ENCODE data around the gene NPAT.

DNA sequence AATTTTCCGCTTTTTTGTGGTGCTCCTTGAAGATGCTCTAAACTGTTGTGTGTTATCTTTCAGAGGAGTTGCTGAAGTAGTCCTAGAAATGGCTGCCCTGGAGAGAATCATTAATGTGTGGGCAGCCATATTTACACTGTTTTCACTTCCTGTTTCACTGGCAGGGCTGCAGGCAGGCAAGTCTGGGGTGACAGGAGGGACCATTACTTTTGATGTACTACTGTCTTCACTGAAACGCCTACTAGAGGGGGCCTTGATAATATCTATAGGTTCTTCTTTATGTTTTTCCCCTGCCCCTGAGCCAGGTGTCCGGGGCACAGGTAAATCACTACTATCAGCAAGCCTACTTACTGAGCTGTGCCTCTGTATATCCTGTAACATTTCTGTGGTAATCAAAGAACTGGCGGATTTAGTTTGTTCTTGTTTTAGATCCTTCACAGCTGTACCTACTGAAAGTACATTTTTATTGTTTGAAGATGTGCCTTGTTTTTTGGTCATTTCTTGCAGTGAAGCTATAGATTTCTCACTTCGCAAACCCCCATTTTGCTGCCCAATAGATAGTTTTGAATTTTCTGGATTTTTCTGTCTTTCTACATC is 61.4 kb downstream of the NPAT start:
- TF ChIP-seq, protein P1, sequence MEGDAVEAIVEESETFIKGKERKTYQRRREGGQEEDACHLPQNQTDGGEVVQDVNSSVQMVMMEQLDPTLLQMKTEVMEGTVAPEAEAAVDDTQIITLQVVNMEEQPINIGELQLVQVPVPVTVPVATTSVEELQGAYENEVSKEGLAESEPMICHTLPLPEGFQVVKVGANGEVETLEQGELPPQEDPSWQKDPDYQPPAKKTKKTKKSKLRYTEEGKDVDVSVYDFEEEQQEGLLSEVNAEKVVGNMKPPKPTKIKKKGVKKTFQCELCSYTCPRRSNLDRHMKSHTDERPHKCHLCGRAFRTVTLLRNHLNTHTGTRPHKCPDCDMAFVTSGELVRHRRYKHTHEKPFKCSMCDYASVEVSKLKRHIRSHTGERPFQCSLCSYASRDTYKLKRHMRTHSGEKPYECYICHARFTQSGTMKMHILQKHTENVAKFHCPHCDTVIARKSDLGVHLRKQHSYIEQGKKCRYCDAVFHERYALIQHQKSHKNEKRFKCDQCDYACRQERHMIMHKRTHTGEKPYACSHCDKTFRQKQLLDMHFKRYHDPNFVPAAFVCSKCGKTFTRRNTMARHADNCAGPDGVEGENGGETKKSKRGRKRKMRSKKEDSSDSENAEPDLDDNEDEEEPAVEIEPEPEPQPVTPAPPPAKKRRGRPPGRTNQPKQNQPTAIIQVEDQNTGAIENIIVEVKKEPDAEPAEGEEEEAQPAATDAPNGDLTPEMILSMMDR (CRISPR knock-in tag; IDR thresholded peaks at IDR 0.05), result no peak
- TF ChIP-seq SP4 (CRISPR knock-in tag; IDR thresholded peaks at IDR 0.05) (no peak), STAT5B (CRISPR knock-in tag; IDR thresholded peaks at IDR 0.05) (no peak), ZNF629 (CRISPR knock-in tag; conservative IDR thresholded peaks at IDR 0.05) (no peak), PCBP1 (IDR thresholded peaks at IDR 0.05; ENCODE audit: borderline replicate concordance, low read depth, low read length) (no peak), ZBTB7B (CRISPR knock-in tag; IDR thresholded peaks at IDR 0.05) (no peak), ZNF225 (CRISPR knock-in tag; IDR thresholded peaks at IDR 0.05) (no peak)

Measured in HepG2 (cell line).